ENCODE results near the gene CCSER1. TPM values are rescaled to one million over a fixed set of nuclear protein-coding genes. Genes with fewer than 3 reads are reported as not detected.
"Not testable (repeated sequence)": the region's sequence is repeated elsewhere in the genome, so short reads cannot be mapped to it uniquely, and the experiment has no call there.

Gene CCSER1
- total RNA-seq, 4 donors from 2014 or later: 13.3 to 54.6 (median 34.0) TPM

- DNase-seq: no peak
- intact Hi-C loops (cut with DNase I; ENCODE audit: low total_unique reads): no loop called here
- WGBS, 2 donors (ENCODE audit: low coverage in 1 of 2): 22 to 32% methylated on average over 4 of the region's 4 CpGs
- Histone ChIP-seq H3K36me3 (no peaks in the 10 kb centered on the region), H3K27me3 (no peaks in the 10 kb centered on the region), H3K4me1 (no peaks in the 10 kb centered on the region), H3K27ac (no peak overlapping the region), H3K4me3 (no peak overlapping the region), H3K9me3 (peaks cover 0 to 3% of the 10 kb centered on the region in 2 donors)
- in situ Hi-C loops (cut with MboI; ENCODE audit: low pct_ligation_motif_present in 1 of 4, low pct_unique_long_range_greater_than_20kb in 1 of 4, low sequenced_read_pairs in 3 of 4): no loop called here
- TF ChIP-seq CTCF (IDR thresholded peaks at IDR 0.05) (no peak), POLR2AphosphoS5 (IDR thresholded peaks at IDR 0.05) (no peak), EP300 (IDR thresholded peaks at IDR 0.05; ENCODE audit: low read depth) (no peak), POLR2A (IDR thresholded peaks at IDR 0.05) (no peak)
These were observed 1246.4 kb downstream of the CCSER1 start for GRCh38 chr4:91373546-91373945.

GRCh38 chr4:91405431-91405830 lies 1278.2 kb downstream of the CCSER1 start:
- H3K4me1 ChIP-seq; H3K9me3 ChIP-seq; intact Hi-C loops (cut with DNase I; ENCODE audit: low total_unique reads); H3K27ac ChIP-seq; H3K36me3 ChIP-seq; DNase-seq; H3K27me3 ChIP-seq; in situ Hi-C loops (cut with MboI; ENCODE audit: low pct_ligation_motif_present in 1 of 4, low pct_unique_long_range_greater_than_20kb in 1 of 4, low sequenced_read_pairs in 3 of 4); H3K4me3 ChIP-seq: not testable (repeated sequence)
- 73 to 84% methylated on average over 2 to 7 of the region's 7 CpGs for WGBS, 2 donors (ENCODE audit: low coverage in 1 of 2)

GRCh38 chr4:91422011-91422410 lies 1294.8 kb downstream of the CCSER1 start:
- H3K4me3 ChIP-seq: no peak overlapping the region
- no peaks in the 10 kb centered on the region for H3K36me3 ChIP-seq
- in situ Hi-C loops (cut with MboI; ENCODE audit: low pct_ligation_motif_present in 1 of 4, low pct_unique_long_range_greater_than_20kb in 1 of 4, low sequenced_read_pairs in 3 of 4) (no loop called here), intact Hi-C loops (cut with DNase I; ENCODE audit: low total_unique reads) (no loop called here)
- H3K4me1 ChIP-seq: no peaks in the 10 kb centered on the region
- no peaks in the 10 kb centered on the region for H3K27me3 ChIP-seq
- no peak overlapping the region for H3K27ac ChIP-seq
- WGBS, 2 donors (ENCODE audit: low coverage in 1 of 2): 89 to 100% methylated on average over 1 of the region's 1 CpG
- no peak for DNase-seq
- TF ChIP-seq CTCF (IDR thresholded peaks at IDR 0.05) (no peak), POLR2A (IDR thresholded peaks at IDR 0.05) (no peak), EP300 (IDR thresholded peaks at IDR 0.05; ENCODE audit: low read depth) (no peak), POLR2AphosphoS5 (IDR thresholded peaks at IDR 0.05) (no peak)
- H3K9me3 ChIP-seq: peaks cover 5 to 17% of the 10 kb centered on the region in 2 donors

- TF ChIP-seq POLR2A (IDR thresholded peaks at IDR 0.05) (no peak), EP300 (IDR thresholded peaks at IDR 0.05; ENCODE audit: low read depth) (no peak), CTCF (IDR thresholded peaks at IDR 0.05) (no peak), POLR2AphosphoS5 (IDR thresholded peaks at IDR 0.05) (no peak)
- H3K9me3 ChIP-seq: no peaks in the 10 kb centered on the region
- H3K36me3 ChIP-seq: no peaks in the 10 kb centered on the region
- in situ Hi-C loops (cut with MboI; ENCODE audit: low pct_ligation_motif_present in 1 of 4, low pct_unique_long_range_greater_than_20kb in 1 of 4, low sequenced_read_pairs in 3 of 4): no loop called here
- H3K4me1 ChIP-seq: no peaks in the 10 kb centered on the region
- no peak for DNase-seq
- no peak overlapping the region for H3K4me3 ChIP-seq
- H3K27me3 ChIP-seq: no peaks in the 10 kb centered on the region
- intact Hi-C loops (cut with DNase I; ENCODE audit: low total_unique reads): no loop called here
- H3K27ac ChIP-seq: no peak overlapping the region
These were observed 1299.5 kb downstream of the CCSER1 start for GRCh38 chr4:91426725-91427124.

GRCh38 chr4:91427171-91427570 lies 1300.0 kb downstream of the CCSER1 start:
- Histone ChIP-seq H3K9me3 (no peaks in the 10 kb centered on the region), H3K36me3 (no peaks in the 10 kb centered on the region), H3K4me1 (no peaks in the 10 kb centered on the region), H3K27me3 (no peaks in the 10 kb centered on the region), H3K4me3 (no peak overlapping the region), H3K27ac (no peak overlapping the region)
- intact Hi-C loops (cut with DNase I; ENCODE audit: low total_unique reads): no loop called here
- in situ Hi-C loops (cut with MboI; ENCODE audit: low pct_ligation_motif_present in 1 of 4, low pct_unique_long_range_greater_than_20kb in 1 of 4, low sequenced_read_pairs in 3 of 4): no loop called here
- TF ChIP-seq POLR2A (IDR thresholded peaks at IDR 0.05): no peak
- no peak for TF ChIP-seq EP300 (IDR thresholded peaks at IDR 0.05; ENCODE audit: low read depth)
- TF ChIP-seq POLR2AphosphoS5 (IDR thresholded peaks at IDR 0.05): no peak
- no peak for TF ChIP-seq CTCF (IDR thresholded peaks at IDR 0.05)
- no peak for DNase-seq
- WGBS, 2 donors (ENCODE audit: low coverage in 1 of 2): 69 to 76% methylated on average over 2 of the region's 2 CpGs
